GM18951 (cell line): ENCODE results near the gene PSMD2.
"Not testable (repeated sequence)": the region's sequence is repeated elsewhere in the genome, so short reads cannot be mapped to it uniquely, and the experiment has no call there.

ENCODE experiments used
- POLR2A ChIP-seq: IDR thresholded peaks from 4 replicates; pipeline ENCODE4 v1.6.1; 2011; ENCODE audit warnings: mild to moderate bottlenecking; ENCODE audit not compliant: insufficient read length, insufficient read depth; ENCODE audit errors: extremely low read depth
- in situ Hi-C: fragments of 300-500 bp; cut with MboI; formaldehyde crosslinking; loops from one replicate; pipeline ENCODE4 v1.12.0; 2022; ENCODE audit warnings: low sequenced_read_pairs, mixed read lengths, inconsistent platforms; ENCODE audit not compliant: unreplicated experiment

Gene PSMD2

DNA sequence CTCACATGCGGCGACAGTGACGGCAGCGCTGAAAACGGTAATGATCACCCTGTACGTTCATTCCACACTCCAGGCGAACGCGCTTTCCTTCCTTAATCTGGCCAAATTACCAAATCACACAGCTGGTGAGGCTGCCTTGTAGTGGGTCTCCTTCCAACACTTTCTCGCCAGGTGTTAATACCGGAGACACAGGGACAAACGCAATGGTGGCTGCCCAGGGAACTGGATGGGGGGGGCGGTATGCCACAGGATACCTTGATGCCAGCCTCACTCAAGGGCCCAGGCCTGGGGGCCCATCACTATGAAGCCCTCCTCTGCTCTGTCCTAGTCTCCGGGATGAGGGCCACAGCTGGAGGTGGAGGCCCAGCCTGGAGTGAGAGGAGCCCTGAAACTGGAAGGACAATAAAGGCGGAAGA, 36.3 kb upstream of the PSMD2 start:
- in situ Hi-C loops = no loop called here
- TF ChIP-seq POLR2A = no peak

DNA sequence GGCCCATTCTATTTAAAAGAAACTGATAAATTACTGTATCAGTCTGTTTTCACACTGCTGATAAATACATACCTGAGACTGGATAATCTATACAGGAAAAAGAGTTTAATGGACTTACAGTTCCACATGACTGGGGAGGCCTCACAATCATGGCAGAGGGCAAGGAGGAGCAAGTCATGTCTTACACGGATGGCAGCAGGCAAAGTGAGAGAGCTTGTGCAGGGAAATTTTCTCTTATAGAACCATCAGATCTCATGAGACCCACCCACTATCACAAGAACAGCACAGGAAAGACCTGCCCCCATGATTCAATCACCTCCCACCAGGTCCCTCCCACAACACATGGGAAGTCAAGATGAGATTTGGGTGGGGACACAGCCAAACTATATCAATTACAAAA, 31.8 kb upstream of the PSMD2 start:
- in situ Hi-C loops = not testable (repeated sequence)

DNA sequence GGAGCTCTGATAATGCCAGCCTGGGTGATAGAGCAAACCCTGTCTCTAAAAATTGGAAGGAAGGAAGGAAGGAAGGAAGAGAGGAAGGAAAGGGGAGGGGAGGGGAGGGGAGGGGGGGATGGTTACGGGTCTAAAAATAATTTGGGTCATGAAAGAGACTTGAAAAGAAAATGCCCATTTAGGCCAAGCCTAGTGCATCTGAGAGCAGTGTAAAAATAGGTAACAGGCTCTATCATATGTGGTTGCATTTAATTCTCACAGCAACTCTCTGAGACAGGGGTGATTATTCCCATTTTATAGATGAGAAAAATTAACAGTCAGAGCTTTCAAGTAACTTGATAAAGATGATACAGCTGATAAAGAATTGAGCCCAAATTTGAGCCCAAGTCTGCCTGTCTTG, 26.8 kb upstream of the PSMD2 start:
- in situ Hi-C loops = no loop called here
- TF ChIP-seq POLR2A = no peak

DNA sequence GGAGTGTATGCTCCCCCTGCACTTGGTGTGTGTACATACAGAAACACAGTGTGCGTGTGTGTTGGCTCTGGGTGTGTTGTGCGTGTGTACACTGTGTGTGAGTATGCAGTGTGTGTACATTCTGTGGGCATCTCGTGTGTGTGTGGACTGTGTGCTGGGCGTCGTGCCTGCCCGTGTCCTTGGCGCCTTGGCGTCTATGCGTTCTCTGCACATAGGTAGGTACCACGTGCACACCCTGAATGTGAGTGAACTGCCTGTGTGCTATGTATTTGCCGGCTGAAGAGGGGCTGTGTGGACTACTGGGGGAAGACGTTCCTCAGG, 23.7 kb upstream of the PSMD2 start:
- TF ChIP-seq POLR2A = no peak
- in situ Hi-C loops = no loop called here

DNA sequence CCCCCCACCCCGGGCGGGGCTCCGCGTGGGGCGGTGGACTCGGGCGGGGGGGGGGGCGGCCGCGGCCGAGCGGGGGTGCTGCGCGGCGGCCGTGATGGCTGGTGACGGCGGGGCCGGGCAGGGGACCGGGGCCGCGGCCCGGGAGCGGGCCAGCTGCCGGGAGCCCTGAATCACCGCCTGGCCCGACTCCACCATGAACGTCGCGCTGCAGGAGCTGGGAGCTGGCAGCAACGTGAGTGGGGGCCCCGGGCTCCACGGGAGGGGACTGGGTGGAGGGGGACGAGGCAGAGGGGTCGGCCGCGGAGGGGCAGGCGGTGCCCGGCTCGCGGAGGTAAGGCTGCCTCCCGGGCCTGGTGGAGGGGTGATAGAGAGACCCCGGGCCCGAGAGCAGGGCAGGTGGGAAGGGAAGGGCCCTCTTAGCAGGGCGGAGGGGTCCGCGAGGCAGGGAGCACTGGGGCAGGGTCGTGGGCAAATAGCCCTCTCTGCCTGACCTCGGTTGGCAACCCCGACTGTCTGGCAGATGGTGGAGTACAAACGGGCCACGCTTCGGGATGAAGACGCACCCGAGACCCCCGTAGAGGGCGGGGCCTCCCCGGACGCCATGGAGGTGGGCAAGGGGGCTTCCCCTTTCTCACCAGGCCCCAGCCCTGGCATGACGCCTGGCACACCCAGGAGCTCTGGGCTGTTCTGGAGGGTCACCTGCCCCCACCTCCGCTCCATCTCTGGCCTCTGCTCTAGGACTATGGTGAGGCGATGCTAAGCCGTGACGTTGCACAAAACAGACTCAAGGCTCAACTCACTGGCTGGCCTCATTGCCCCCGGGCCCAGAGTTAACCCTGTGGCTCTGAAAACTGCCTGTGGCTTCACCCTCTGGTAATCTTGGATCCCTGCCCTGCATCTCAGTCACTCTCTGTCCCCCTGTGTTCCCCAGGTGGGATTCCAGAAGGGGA, 22.8 kb upstream of the PSMD2 start, which contains the start of gene ECE2:
Gene ECE2, plus strand, starts transcription at position 62 of the 950 bp plus-strand sequence. Its CDS starts 132 bp downstream, at position 194.
- TF ChIP-seq POLR2A = no peak
- in situ Hi-C loops = no loop called here

DNA sequence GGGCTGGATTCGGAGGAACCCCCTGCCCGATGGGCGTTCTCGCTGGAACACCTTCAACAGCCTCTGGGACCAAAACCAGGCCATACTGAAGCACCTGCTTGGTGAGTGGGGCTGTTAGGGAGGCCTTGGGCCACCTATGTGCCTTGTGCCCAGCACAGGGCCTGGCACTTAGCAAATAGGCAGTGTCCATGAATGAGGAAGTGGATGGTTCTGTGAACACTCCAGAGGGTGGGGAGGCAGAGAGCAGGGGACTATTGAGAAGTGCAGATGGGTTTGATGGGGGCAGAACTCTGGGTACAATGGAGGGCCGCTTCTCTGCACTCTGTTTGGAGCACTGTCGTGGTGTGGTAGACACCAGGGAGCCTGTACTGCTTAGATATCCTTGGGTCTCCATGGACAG, 21.7 kb upstream of the PSMD2 start:
- in situ Hi-C loops = no loop called here
- TF ChIP-seq POLR2A = no peak

DNA sequence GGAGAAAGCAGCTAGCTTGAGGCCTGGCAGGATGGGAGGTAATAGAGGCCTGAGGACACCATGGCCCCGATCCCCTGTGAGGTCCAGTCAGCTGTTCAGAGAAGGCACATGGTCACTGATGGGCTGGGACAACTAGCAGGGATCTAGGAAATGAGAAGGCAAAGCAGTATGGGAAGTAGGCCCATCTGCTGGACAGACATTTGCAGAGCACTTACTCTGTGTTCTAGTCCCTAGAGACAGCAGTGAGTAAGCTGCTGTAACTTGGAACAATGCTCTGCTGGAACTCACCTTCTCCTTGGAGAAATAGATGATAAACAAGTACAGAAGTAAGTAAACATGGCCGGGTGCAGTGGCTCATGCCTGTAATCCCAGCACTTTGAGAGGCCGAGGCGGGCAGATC, 16.1 kb upstream of the PSMD2 start:
- in situ Hi-C loops = loop anchor here (10.0 kb wide), 1 partner anchor 388 kb away; no protein-coding TSS in a partner anchor

DNA sequence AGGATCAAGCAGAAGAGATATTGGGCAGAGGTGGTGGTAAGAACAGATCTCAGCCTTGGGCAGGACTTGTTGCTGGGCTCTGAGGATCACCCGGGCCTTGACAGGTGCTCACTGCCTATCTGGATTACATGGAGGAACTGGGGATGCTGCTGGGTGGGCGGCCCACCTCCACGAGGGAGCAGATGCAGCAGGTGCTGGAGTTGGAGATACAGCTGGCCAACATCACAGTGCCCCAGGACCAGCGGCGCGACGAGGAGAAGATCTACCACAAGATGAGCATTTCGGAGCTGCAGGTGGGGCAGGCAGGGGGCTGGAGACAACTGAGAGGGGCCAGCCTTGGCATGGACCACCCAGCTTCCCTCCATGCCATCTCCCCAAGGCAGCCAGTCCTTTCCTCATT, 15.4 kb upstream of the PSMD2 start:
- in situ Hi-C loops = loop anchor here (10.0 kb wide), 1 partner anchor 389 kb away; no protein-coding TSS in a partner anchor

More for the DNA sequence above, 16.1 kb upstream of the PSMD2 start:
- no peak for TF ChIP-seq POLR2A

DNA sequence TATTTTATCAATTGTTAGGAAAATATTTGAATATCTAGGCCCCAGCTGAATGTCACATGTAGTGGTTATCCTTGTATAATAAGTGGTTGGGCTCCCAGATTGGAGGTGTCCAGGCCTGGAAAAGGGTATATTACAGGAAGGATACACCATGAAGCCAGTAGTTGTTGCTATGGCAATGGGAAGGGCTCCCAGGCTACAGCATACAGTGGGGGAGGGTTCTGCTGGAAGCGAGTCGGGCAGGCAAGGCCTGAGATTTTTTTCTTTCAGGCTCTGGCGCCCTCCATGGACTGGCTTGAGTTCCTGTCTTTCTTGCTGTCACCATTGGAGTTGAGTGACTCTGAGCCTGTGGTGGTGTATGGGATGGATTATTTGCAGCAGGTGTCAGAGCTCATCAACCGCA, 14.3 kb upstream of the PSMD2 start:
- TF ChIP-seq POLR2A = no peak
- in situ Hi-C loops = loop anchor here (10.0 kb wide), 1 partner anchor 390 kb away; no protein-coding TSS in a partner anchor

More for the DNA sequence above, 15.4 kb upstream of the PSMD2 start:
- TF ChIP-seq POLR2A = no peak

DNA sequence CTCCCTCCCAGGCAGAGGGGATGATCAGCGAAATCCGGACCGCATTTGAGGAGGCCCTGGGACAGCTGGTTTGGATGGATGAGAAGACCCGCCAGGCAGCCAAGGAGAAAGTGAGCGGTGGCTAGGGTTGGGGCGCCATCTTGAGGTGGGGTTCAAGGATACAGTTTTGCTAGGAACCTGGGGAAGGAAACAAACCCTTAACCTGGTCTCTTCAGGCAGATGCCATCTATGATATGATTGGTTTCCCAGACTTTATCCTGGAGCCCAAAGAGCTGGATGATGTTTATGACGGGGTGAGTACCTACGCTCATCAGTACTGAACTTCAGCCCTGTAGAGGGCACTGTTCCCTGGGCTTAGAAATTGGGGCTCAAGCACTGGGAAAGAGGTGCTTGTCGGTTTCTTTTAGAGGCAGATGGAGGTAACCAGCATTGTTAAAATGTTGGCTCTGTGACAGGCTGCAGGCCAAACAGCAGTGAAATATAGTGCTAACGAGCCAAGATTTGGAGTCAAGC, 9.6 kb upstream of the PSMD2 start:
- in situ Hi-C loops = loop anchor here (10.0 kb wide), 1 partner anchor 395 kb away; no protein-coding TSS in a partner anchor
- TF ChIP-seq POLR2A = no peak

DNA sequence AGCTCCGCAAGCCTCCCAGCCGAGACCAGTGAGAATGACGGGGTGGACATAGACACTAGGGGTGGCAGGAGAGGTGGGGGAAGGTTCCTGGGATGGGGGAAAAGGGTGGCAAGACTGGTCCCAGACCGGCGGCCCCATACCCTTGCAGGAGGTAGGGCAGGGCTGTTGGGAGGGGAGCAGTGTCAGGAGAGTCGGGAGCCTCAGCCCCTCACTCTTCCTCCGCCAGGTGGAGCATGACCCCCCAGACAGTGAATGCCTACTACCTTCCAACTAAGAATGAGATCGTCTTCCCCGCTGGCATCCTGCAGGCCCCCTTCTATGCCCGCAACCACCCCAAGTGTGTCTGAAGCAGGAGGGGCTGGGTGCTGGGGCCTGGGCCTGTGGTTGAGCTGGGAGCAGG, 8.7 kb upstream of the PSMD2 start:
- no peak for TF ChIP-seq POLR2A
- in situ Hi-C loops = no loop called here

DNA sequence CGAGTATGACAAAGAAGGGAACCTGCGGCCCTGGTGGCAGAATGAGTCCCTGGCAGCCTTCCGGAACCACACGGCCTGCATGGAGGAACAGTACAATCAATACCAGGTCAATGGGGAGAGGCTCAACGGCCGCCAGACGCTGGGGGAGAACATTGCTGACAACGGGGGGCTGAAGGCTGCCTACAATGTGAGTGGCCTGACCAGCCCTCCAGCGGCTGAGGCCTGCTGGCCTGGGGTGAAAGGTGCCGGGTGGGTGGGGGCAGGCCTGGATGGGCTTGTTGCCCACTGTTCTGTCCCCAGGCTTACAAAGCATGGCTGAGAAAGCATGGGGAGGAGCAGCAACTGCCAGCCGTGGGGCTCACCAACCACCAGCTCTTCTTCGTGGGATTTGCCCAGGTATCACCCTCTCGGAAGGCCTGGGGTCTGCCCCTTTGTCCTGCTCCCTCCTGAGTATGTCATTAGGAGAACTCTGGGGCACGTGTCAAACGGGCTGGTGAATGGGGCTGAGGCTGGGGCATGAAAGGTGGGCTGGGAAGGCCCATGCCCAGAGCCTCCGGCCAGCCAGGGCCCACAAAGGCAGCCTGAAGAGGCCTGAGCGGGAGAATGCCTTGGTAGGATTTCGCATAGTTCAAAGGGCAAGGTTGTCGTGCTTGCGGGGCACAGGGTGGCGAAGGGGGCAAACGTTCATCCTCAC, 7.8 kb upstream of the PSMD2 start:
- TF ChIP-seq POLR2A = no peak
- in situ Hi-C loops = no loop called here

DNA sequence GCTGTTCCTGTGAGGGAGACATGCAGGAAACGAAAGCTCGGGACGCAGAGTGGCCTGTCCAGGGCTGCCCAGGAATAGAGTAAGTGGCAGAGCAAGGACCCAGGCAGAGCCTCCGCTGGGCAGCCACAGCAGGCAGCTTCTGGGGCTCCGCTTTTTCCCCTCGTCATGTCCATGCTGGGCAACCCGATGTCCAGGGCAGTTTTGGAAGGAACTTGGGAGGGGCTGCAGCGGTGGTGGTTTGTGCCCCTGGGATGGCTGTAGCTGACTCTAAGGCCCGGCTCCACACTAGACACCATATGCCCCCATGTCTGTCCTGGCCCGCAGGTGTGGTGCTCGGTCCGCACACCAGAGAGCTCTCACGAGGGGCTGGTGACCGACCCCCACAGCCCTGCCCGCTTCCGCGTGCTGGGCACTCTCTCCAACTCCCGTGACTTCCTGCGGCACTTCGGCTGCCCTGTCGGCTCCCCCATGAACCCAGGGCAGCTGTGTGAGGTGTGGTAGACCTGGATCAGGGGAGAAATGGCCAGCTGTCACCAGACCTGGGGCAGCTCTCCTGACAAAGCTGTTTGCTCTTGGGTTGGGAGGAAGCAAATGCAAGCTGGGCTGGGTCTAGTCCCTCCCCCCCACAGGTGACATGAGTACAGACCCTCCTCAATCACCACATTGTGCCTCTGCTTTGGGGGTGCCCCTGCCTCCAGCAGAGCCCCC, 7.1 kb upstream of the PSMD2 start:
- TF ChIP-seq POLR2A = no peak
- in situ Hi-C loops = no loop called here
